Lung (tissue), 12 donors: ENCODE measurements around the gene CSNK1A1. TPM values are rescaled to one million over a fixed set of nuclear protein-coding genes. Genes with fewer than 3 reads are reported as not detected.
"Not testable (repeated sequence)": the region's sequence is repeated elsewhere in the genome, so short reads cannot be mapped to it uniquely, and the experiment has no call there.

Source experiments
- ATAC-seq: fragments of 200-7000 bp; cut with Tn5 transposase; one replicate; pipeline ENCODE4 v1.9.1; 2020; ENCODE audit warnings: moderate number of reproducible peaks; ENCODE audit not compliant: insufficient read depth, low FRiP score
- DNase-seq, 3 donors: peaks; one replicate each; pipeline ENCODE4 v3.0.0-alpha.2; 2013 to 2017
- H3K27ac ChIP-seq, 2 donors: one replicate each; pipeline ENCODE4 v1.5.1; 2013; ENCODE audit warnings: mild to moderate bottlenecking in 2 of 2, moderate library complexity in 2 of 2, control low read depth in 1 of 2, inconsistent platforms in 1 of 2, low read depth in 1 of 2, low read length in 1 of 2
- H3K27me3 ChIP-seq, 3 donors: one replicate each; pipeline ENCODE4 v1.5.1; 2013; ENCODE audit warnings: low read length in 2 of 3; ENCODE audit not compliant: control insufficient read depth in 3 of 3, insufficient read depth in 3 of 3
- H3K36me3 ChIP-seq, 4 donors: one replicate each; pipeline ENCODE4 v1.5.1; 2013; ENCODE audit warnings: low read length in 4 of 4, mild to moderate bottlenecking in 1 of 4, moderate library complexity in 1 of 4; ENCODE audit not compliant: control insufficient read depth in 4 of 4, insufficient read depth in 4 of 4
- H3K4me1 ChIP-seq, 5 donors: one replicate each; pipeline ENCODE4 v1.5.1; 2013; ENCODE audit warnings: low read length in 5 of 5, mild to moderate bottlenecking in 2 of 5, moderate library complexity in 1 of 5; ENCODE audit not compliant: control insufficient read depth in 5 of 5, insufficient read depth in 5 of 5
- H3K4me3 ChIP-seq: one replicate; pipeline ENCODE4 v1.5.1; 2013; ENCODE audit warnings: mild to moderate bottlenecking, control low read depth, moderate library complexity
- H3K9ac ChIP-seq, 2 donors: one replicate each; pipeline ENCODE4 v1.5.1; 2013; ENCODE audit warnings: low read length in 2 of 2, control low read depth in 1 of 2; ENCODE audit not compliant: insufficient read depth in 1 of 2
- H3K9me3 ChIP-seq, 4 donors: one replicate each; pipeline ENCODE4 v1.5.1; 2013; ENCODE audit warnings: low read length in 3 of 4, mild to moderate bottlenecking in 1 of 4, moderate library complexity in 1 of 4; ENCODE audit not compliant: control insufficient read depth in 4 of 4, insufficient read depth in 3 of 4
- CTCF ChIP-seq: IDR thresholded peaks from 2 replicates; pipeline ENCODE4 v1.5.1; 2012; ENCODE audit warnings: mild to moderate bottlenecking; ENCODE audit errors: control extremely low read depth, extremely low read depth
- WGBS, 2 donors: extraction: QIAGEN DNeasy Blood & Tissue Kit; methylation state at CpG; one replicate each; pipeline ENCODE4 v1.1.7; 2013; 5-methylcytosine and 5-hydroxymethylcytosine counted together
- polyA plus RNA-seq, 2 donors: library from polyadenylated mRNA; stranded (reverse); fragments of 200-250 nt; gene quantifications; one replicate each; pipeline ENCODE4 v1.2.1, GENCODE V29; 2013
- total RNA-seq, 2 donors: library from RNA; depleted of rRNA in 1 of 2; stranded (reverse); fragments of >200 nt in 1 of 2; gene quantifications; one replicate each; pipeline ENCODE4 v1.2.1, GENCODE V29; 2014 to 2021
- donor health status: control.
- donor health status: control.
- donor health status: Bipolar disorder and iron deficiency.
- donor health status: healthy.
- donor health status: DM: yes; HTN: yes; CAD: no.

Gene CSNK1A1
- total and polyA plus RNA-seq, 4 donors: 48.6 to 299 (median 193) TPM

- H3K36me3 ChIP-seq: no peaks in the 10 kb centered on the region
- H3K27me3 ChIP-seq: no peaks in the 10 kb centered on the region
- ATAC-seq (no peak), DNase-seq (no peak)
- no peak overlapping the region for H3K27ac ChIP-seq
- no peak for TF ChIP-seq CTCF
- WGBS, 2 donors: 74 to 81% methylated on average over 17 of the region's 17 CpGs
- H3K9me3 ChIP-seq: no peaks in the 10 kb centered on the region
- peaks cover 0 to 10% (median 3%) of the 10 kb centered on the region in 5 donors for H3K4me1 ChIP-seq
- H3K9ac ChIP-seq: no peak overlapping the region
- no peak overlapping the region for H3K4me3 ChIP-seq
These were observed 84.7 kb downstream of the CSNK1A1 start for GRCh38 chr5:149466457-149466972.

- H3K9ac ChIP-seq: peak overlapping the region in 1 of 2 donors; percentile 32
- 53 to 64% methylated on average over 8 of the region's 8 CpGs for WGBS, 2 donors
- no peaks in the 10 kb centered on the region for H3K27me3 ChIP-seq
- no peak for TF ChIP-seq CTCF
- H3K36me3 ChIP-seq: no peaks in the 10 kb centered on the region
- H3K4me3 ChIP-seq: no peak overlapping the region
- H3K27ac ChIP-seq: peak overlapping the region; percentile 11 to 40
- peak in 1 of 3 donors; percentile 42 for DNase-seq
- peak; percentile 19 for ATAC-seq
- no peaks in the 10 kb centered on the region for H3K9me3 ChIP-seq
- H3K4me1 ChIP-seq: peaks cover 0 to 6% (median 0%) of the 10 kb centered on the region in 5 donors
These were observed 86.3 kb downstream of the CSNK1A1 start for GRCh38 chr5:149464796-149465489.

GRCh38 chr5:149461907-149462306, 89.3 kb downstream of the CSNK1A1 start:
- not testable (repeated sequence) for H3K27me3 ChIP-seq, ATAC-seq, H3K9ac ChIP-seq, H3K9me3 ChIP-seq, DNase-seq, H3K27ac ChIP-seq, H3K4me3 ChIP-seq, H3K36me3 ChIP-seq, H3K4me1 ChIP-seq
- 61 to 82% methylated on average over 6 of the region's 6 CpGs for whole genome bisulfite sequencing, 2 donors

- TF ChIP-seq CTCF: no peak
- H3K27ac ChIP-seq: no peak overlapping the region
- DNase-seq: no peak
- no peaks in the 10 kb centered on the region for H3K36me3 ChIP-seq
- ATAC-seq: no peak
- H3K4me1 ChIP-seq: peaks cover 0 to 8% (median 0%) of the 10 kb centered on the region in 5 donors
- no peaks in the 10 kb centered on the region for H3K9me3 ChIP-seq
- no peak overlapping the region for H3K9ac ChIP-seq
- 79 to 86% methylated on average over 5 of the region's 5 CpGs for WGBS, 2 donors
- no peaks in the 10 kb centered on the region for H3K27me3 ChIP-seq
- no peak overlapping the region for H3K4me3 ChIP-seq
These were observed 91.3 kb downstream of the CSNK1A1 start for GRCh38 chr5:149459891-149460290.
